Upper lobe of left lung (tissue), 6 donors: ENCODE results near the gene SFXN1. TPM values are rescaled to one million over a fixed set of nuclear protein-coding genes. Genes with fewer than 3 reads are reported as not detected.

ENCODE experiments used
- ATAC-seq, 2 donors: fragments of 200-7000 bp; cut with Tn5 transposase; one replicate each; pipeline ENCODE4 v1.9.1; 2022; ENCODE audit warnings: mild to moderate bottlenecking in 2 of 2, moderate library complexity in 2 of 2; ENCODE audit not compliant: low FRiP score in 2 of 2
- DNase-seq, 2 donors: peaks; one replicate each; pipeline ENCODE4 v3.0.0-alpha.2; 2019 to 2020
- H3K27ac ChIP-seq, 4 donors: fragments of 200-600 bp; sonication (generic); one replicate each; pipeline ENCODE4 v1.5.1; 2016 to 2019
- H3K27me3 ChIP-seq, 4 donors: fragments of 200-600 bp; sonication (generic); one replicate each; pipeline ENCODE4 v1.5.1; 2017 to 2019
- H3K36me3 ChIP-seq, 4 donors: fragments of 200-600 bp; sonication (generic); one replicate each; pipeline ENCODE4 v1.5.1; 2016 to 2019
- H3K4me1 ChIP-seq, 4 donors: fragments of 200-600 bp; sonication (generic); one replicate each; pipeline ENCODE4 v1.5.1; 2018 to 2019
- H3K4me3 ChIP-seq, 4 donors: fragments of 200-600 bp; sonication (generic); one replicate each; pipeline ENCODE4 v1.5.1; 2017 to 2019; ENCODE audit warnings: mild to moderate bottlenecking in 2 of 4, moderate library complexity in 1 of 4
- H3K9me3 ChIP-seq, 4 donors: fragments of 200-600 bp; sonication (generic); one replicate each; pipeline ENCODE4 v1.5.1; 2018 to 2019
- EP300 ChIP-seq, 4 donors: sonication (generic); formaldehyde crosslinking; IDR thresholded peaks; one replicate each; pipeline ENCODE4 v1.5.1; 2017; ENCODE audit warnings: antibody characterized with exemption in 4 of 4, control low read depth in 2 of 4
- POLR2A ChIP-seq, 4 donors: fragments of 450-650 bp; IDR thresholded peaks; one replicate each; pipeline ENCODE4 v1.5.1; 2016 to 2017; ENCODE audit warnings: antibody characterized with exemption in 4 of 4, mild to moderate bottlenecking in 2 of 4
- POLR2AphosphoS5 ChIP-seq, 2 donors: sonication (generic); formaldehyde crosslinking; IDR thresholded peaks; one replicate each; pipeline ENCODE4 v1.5.1; 2017; ENCODE audit warnings: antibody characterized with exemption in 2 of 2
- WGBS, 2 donors: methylation state at CpG; one replicate each; pipeline ENCODE4 v1.1.5; 2017 to 2018; 5-methylcytosine and 5-hydroxymethylcytosine counted together
- total RNA-seq, 6 donors: library from RNA; depleted of rRNA in 4 of 6; stranded (reverse); fragments of >200 nt in 4 of 6; gene quantifications; one replicate each; pipeline versions ENCODE4 v1.1.0 to v1.2.1, GENCODE V29; 2016 to 2021
- TF ChIP-seq, protein P1 (sequence below), 6 experiments: fragments of 450-650 bp in 4 of 6; fragments of 200-600 bp in 2 of 6; sonication (generic) in 2 of 6; IDR thresholded peaks; one replicate each; pipeline ENCODE4 v1.5.1; 2016 to 2019; ENCODE audit warnings: antibody characterized with exemption in 6 of 6
- donor health status: DM: no; HTN: no; CAD: no; lungs with moderate emphysema.
- donor health status: DM: no; HTN: yes; CAD: no; lungs with severe emphysema.

SFXN1 gene
- total RNA-seq, 6 donors from 2014 or later, result 5.2 to 47.1 (median 18.3) TPM

GRCh38 chr5:175535796-175536195 is 57.4 kb downstream of the SFXN1 start:
- Histone ChIP-seq H3K27me3 (no peaks in the 10 kb centered on the region), H3K9me3 (no peaks in the 10 kb centered on the region), H3K4me1 (peaks cover 0 to 6% (median 2%) of the 10 kb centered on the region in 4 donors), H3K36me3 (no peaks in the 10 kb centered on the region), H3K4me3 (no peak overlapping the region), H3K27ac (no peak overlapping the region)
- TF ChIP-seq POLR2A (IDR thresholded peaks at IDR 0.05), result no peak
- no peak for TF ChIP-seq POLR2AphosphoS5 (IDR thresholded peaks at IDR 0.05)
- TF ChIP-seq, protein P1, sequence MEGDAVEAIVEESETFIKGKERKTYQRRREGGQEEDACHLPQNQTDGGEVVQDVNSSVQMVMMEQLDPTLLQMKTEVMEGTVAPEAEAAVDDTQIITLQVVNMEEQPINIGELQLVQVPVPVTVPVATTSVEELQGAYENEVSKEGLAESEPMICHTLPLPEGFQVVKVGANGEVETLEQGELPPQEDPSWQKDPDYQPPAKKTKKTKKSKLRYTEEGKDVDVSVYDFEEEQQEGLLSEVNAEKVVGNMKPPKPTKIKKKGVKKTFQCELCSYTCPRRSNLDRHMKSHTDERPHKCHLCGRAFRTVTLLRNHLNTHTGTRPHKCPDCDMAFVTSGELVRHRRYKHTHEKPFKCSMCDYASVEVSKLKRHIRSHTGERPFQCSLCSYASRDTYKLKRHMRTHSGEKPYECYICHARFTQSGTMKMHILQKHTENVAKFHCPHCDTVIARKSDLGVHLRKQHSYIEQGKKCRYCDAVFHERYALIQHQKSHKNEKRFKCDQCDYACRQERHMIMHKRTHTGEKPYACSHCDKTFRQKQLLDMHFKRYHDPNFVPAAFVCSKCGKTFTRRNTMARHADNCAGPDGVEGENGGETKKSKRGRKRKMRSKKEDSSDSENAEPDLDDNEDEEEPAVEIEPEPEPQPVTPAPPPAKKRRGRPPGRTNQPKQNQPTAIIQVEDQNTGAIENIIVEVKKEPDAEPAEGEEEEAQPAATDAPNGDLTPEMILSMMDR (IDR thresholded peaks at IDR 0.05), result no peak
- TF ChIP-seq EP300 (IDR thresholded peaks at IDR 0.05), result no peak
- DNase-seq (no peak), ATAC-seq (no peak)
- 65 to 73% methylated on average over 3 of the region's 3 CpGs for WGBS, 2 donors

GRCh38 chr5:175538576-175538975 is 60.2 kb downstream of the SFXN1 start:
- no peak overlapping the region for H3K27ac ChIP-seq
- ATAC-seq, result no peak

GRCh38 chr5:175539936-175540335 is 61.6 kb downstream of the SFXN1 start:
- no peaks in the 10 kb centered on the region for H3K27me3 ChIP-seq
- no peaks in the 10 kb centered on the region for H3K36me3 ChIP-seq
- WGBS, 2 donors, result 69 to 100% methylated on average over 2 of the region's 2 CpGs
- H3K4me1 ChIP-seq, result no peaks in the 10 kb centered on the region
- no peak for ATAC-seq
- H3K9me3 ChIP-seq, result no peaks in the 10 kb centered on the region
- H3K27ac ChIP-seq, result no peak overlapping the region
- no peak for DNase-seq
- H3K4me3 ChIP-seq, result no peak overlapping the region
- TF ChIP-seq, protein P1 (IDR thresholded peaks at IDR 0.05), result no peak
- no peak for TF ChIP-seq POLR2A (IDR thresholded peaks at IDR 0.05)
- no peak for TF ChIP-seq POLR2AphosphoS5 (IDR thresholded peaks at IDR 0.05)
- TF ChIP-seq EP300 (IDR thresholded peaks at IDR 0.05), result no peak

More at GRCh38 chr5:175538576-175538975, 60.2 kb downstream of the SFXN1 start:
- Histone ChIP-seq H3K9me3 (no peaks in the 10 kb centered on the region), H3K36me3 (no peaks in the 10 kb centered on the region), H3K4me1 (peaks cover 0 to 6% (median 2%) of the 10 kb centered on the region in 4 donors), H3K4me3 (no peak overlapping the region), H3K27me3 (no peaks in the 10 kb centered on the region)
- DNase-seq, result no peak
- 77 to 86% methylated on average over 5 of the region's 5 CpGs for WGBS, 2 donors
- TF ChIP-seq EP300 (IDR thresholded peaks at IDR 0.05), result no peak
- TF ChIP-seq, protein P1 (IDR thresholded peaks at IDR 0.05), result no peak
- no peak for TF ChIP-seq POLR2A (IDR thresholded peaks at IDR 0.05)

DNA sequence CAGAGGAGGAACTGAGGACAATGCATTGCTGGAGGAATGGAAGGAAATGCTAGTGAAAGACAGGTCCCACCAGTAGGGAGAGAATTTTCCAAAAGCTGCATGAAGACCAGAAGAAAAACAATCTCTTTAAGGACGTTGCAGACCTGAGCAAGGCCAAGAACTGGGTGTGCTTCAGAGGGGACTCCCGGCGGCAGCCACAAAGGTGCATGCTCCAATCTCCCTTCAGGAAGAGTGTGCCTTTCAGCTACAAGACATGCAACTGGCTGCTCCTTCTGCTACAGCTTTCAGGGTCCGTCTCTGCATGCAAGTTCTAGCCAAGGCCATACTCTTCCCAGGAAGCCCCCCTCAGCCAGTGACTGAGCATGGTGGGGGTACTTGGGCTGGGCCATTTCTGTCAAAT is 62.9 kb downstream of the SFXN1 start:
- no peaks in the 10 kb centered on the region for H3K27me3 ChIP-seq
- H3K4me1 ChIP-seq, result no peaks in the 10 kb centered on the region
- no peak overlapping the region for H3K4me3 ChIP-seq
- WGBS, 2 donors, result 53 to 68% methylated on average over 4 of the region's 4 CpGs
- no peak for DNase-seq
- H3K9me3 ChIP-seq, result no peaks in the 10 kb centered on the region
- no peaks in the 10 kb centered on the region for H3K36me3 ChIP-seq
- no peak overlapping the region for H3K27ac ChIP-seq
- TF ChIP-seq POLR2A (IDR thresholded peaks at IDR 0.05), result no peak
- TF ChIP-seq, protein P1 (IDR thresholded peaks at IDR 0.05), result no peak
- no peak for TF ChIP-seq EP300 (IDR thresholded peaks at IDR 0.05)
- TF ChIP-seq POLR2AphosphoS5 (IDR thresholded peaks at IDR 0.05), result no peak
- ATAC-seq, result no peak

DNA sequence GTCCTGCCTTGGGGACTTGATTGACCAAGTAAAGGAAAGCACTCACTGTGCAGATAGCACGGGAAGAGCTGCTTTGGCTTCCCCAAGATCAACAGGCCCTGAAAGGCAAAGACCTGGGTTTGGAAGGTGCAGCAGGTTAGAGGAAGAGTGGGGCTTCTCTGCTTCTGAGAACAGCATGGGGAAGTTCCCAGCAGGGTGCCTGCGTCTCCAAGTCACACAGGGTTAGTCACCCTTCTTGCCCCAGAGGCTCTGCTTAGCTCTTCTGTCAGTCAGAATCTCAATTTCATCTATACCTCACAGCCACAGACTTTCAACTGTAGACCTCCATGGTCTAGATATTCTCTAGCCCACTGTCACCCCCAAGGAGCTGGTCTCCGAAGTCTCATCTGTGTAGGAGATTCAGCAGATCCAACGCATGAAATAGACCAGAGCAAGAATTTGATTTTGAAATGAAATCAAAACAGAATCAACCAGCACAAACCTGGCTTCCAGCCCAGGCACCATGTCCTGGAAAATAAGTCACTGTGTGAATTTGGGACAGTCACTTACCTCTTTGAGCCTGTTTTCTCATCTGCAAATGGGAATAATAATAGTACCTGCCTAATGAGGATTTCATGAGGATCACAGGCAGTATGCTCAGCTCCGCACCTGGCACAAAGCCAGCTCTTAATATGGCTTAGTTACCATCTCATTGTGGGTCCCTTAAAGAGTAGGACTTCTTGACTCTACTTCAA is 64.0 kb downstream of the SFXN1 start:
- Histone ChIP-seq H3K4me1 (no peaks in the 10 kb centered on the region), H3K27ac (no peak overlapping the region), H3K9me3 (no peaks in the 10 kb centered on the region), H3K36me3 (no peaks in the 10 kb centered on the region), H3K27me3 (no peaks in the 10 kb centered on the region), H3K4me3 (no peak overlapping the region)
- no peak for DNase-seq
- TF ChIP-seq POLR2AphosphoS5 (IDR thresholded peaks at IDR 0.05) (no peak), POLR2A (IDR thresholded peaks at IDR 0.05) (no peak), EP300 (IDR thresholded peaks at IDR 0.05) (no peak)
- TF ChIP-seq, protein P1 (IDR thresholded peaks at IDR 0.05), result no peak
- ATAC-seq, result no peak
- 51 to 52% methylated on average over 4 to 5 of the region's 5 CpGs for WGBS, 2 donors
